A549 treated with AZD2906 at 1 μM for 4 hours (cell line): ENCODE data around the gene MID2. TPM values are rescaled to one million over a fixed set of nuclear protein-coding genes. Genes with fewer than 3 reads are reported as not detected.

ENCODE experiments used
- total RNA-seq: library from RNA; stranded (reverse); fragments of 200-300 nt; extraction: Qiagen RNA extraction; gene quantifications from 5 replicates; pipeline ENCODE4 v1.2.3, GENCODE V29; 2022

The MID2 gene
- total RNA-seq, result 6.9 to 11.4 TPM (median 8.2 TPM) in 5 replicates

GRCh38 chrX:107825698-107826237 is at the start of gene MID2:
MID2 (plus strand) TSS chrX:107825866; CDS start chrX:107826427, 561 bp downstream.

GRCh38 chrX:107777536-107777832 is 48.2 kb upstream of the MID2 start, which contains the start of gene NCBP2L:
NCBP2L (plus strand) TSS chrX:107777733; CDS start chrX:107794221, 16,488 bp downstream.

Other genes with a start within 250 kb of the MID2 start
- gene PRPS1, start 197.4 kb upstream of the MID2 start, total RNA-seq, result 87.9 to 117 TPM (median 90.7 TPM) in 5 replicates
- gene TSC22D3, start 50.1 kb upstream of the MID2 start, total RNA-seq, result 228 to 283 TPM (median 259 TPM) in 5 replicates
- gene NCBP2L, start 48.1 kb upstream of the MID2 start, total RNA-seq, result not detected in 5 replicates
- gene TEX13B, start 156.5 kb downstream of the MID2 start, total RNA-seq, result not detected in 5 replicates
- 0.14 to 0.40 TPM (median 0.22 TPM) in 5 replicates for gene VSIG1, start 219.2 kb downstream of the MID2 start, total RNA-seq